Measurements from ENCODE around the gene OR52E5. TPM values are rescaled to one million over a fixed set of nuclear protein-coding genes. Genes with fewer than 3 reads are reported as not detected.

OR52E5 gene
- total and polyA plus RNA-seq, 10 of the 15 experiments (the other 5 are each of a cell fraction or from before 2014, with no cell fraction given), result not detected

GRCh38 chr11:5881756-5882155 is 11.3 kb upstream of the OR52E5 start:
- CTCF ChIA-PET, result interaction anchor here (1.1 to 1.3 kb wide), 2 partner anchors 9 to 14 kb away, joined by 3 to 5 read pairs; no protein-coding TSS in a partner anchor
- H3K9me3 ChIP-seq (replicated peaks; ENCODE audit: control insufficient read depth, insufficient read depth, low read length), result no peaks in the 10 kb centered on the region
- H3K36me3 ChIP-seq (ENCODE audit: control insufficient read depth in 2 of 2, insufficient read depth in 2 of 2, low read length in 1 of 2), result no peaks in the 10 kb centered on the region
- DNase-seq (ENCODE audit: low read depth, low spot score) (no peak), ATAC-seq (no peak), FAIRE-seq (no peak)
- in situ Hi-C loops (cut with MboI) (no loop called here), intact Hi-C loops (cut with micrococcal nuclease; ENCODE audit: unreplicated experiment) (loop anchor here (10.0 kb wide), 1 partner anchor 433 kb away; no protein-coding TSS in a partner anchor)
- POLR2A ChIA-PET, result no interaction called here
- no peak for TF ChIP-seq RELA (IDR thresholded peaks at IDR 0.05; ENCODE audit: borderline replicate concordance, partially characterized antibody)
- TF ChIP-seq HDAC6 (IDR thresholded peaks at IDR 0.05; ENCODE audit: unreplicated experiment), result no peak
- H4K20me1 ChIP-seq (ENCODE audit: control insufficient read depth, insufficient read depth), result no peaks in the 10 kb centered on the region
- H3K4me2 ChIP-seq (ENCODE audit: control insufficient read depth, insufficient read depth), result no peak overlapping the region
- H3K9ac ChIP-seq (ENCODE audit: control insufficient read depth, insufficient read depth, low read length), result no peak overlapping the region
- BruUV-seq (replicated peaks), result no TSS peak
- no peaks in the 10 kb centered on the region; a peak in 1 of 4 replicates for H3K27me3 ChIP-seq (replicated peaks in 1 of 2; ENCODE audit: control insufficient read depth in 2 of 2, insufficient read depth in 2 of 2, low read length in 1 of 2)
- no peaks in the 10 kb centered on the region for H3K4me1 ChIP-seq (ENCODE audit: control insufficient read depth, insufficient read depth, low read length)
- RAD21 ChIA-PET (ENCODE audit: unreplicated experiment), result no interaction called here
- no peaks in the 10 kb centered on the region for H3K79me2 ChIP-seq (ENCODE audit: control insufficient read depth, insufficient read depth, low read length)
- SMC1A ChIA-PET (ENCODE audit: uncharacterized antibody, unreplicated experiment), result no interaction called here
- H3K4me3 ChIP-seq, result no peak overlapping the region
- no peak overlapping the region for H2AFZ ChIP-seq (ENCODE audit: control insufficient read depth, low read depth, low read length)
- H3K27ac ChIP-seq (ENCODE audit: control insufficient read depth, insufficient read depth), result no peak overlapping the region

GRCh38 chr11:5887172-5887571 is 5.8 kb upstream of the OR52E5 start:
- BruUV-seq (replicated peaks), result no TSS peak
- ATAC-seq, result no peak
- H3K9me3 ChIP-seq (replicated peaks; ENCODE audit: control insufficient read depth, insufficient read depth, low read length), result no peaks in the 10 kb centered on the region
- no peak overlapping the region for H2AFZ ChIP-seq (ENCODE audit: control insufficient read depth, low read depth, low read length)
- 0% methylated on average over 3 of the region's 3 CpGs for WGBS (ENCODE audit: insufficient coverage, insufficient replicate concordance, low lambda C conversion rate, missing lambda C conversion rate)
- no peak overlapping the region for H3K4me3 ChIP-seq
- ChIA-PET RAD21 (ENCODE audit: unreplicated experiment) (interaction anchor here (1.0 kb wide), 1 partner anchor 55 kb away, joined by 3 read pairs; no protein-coding TSS in a partner anchor), SMC1A (ENCODE audit: uncharacterized antibody, unreplicated experiment) (interaction anchor here (0.6 to 2.0 kb wide), 4 partner anchors 78 to 655 kb away, joined by 4 to 6 read pairs (median 4); partner anchors contain the start of gene OR52N2), CTCF (interaction anchor here (1.1 kb wide), 1 partner anchor 203 kb away, joined by 4 read pairs; the partner anchor contains the start of gene TRIM5), POLR2A (no interaction called here)
- TF ChIP-seq ASH2L (IDR thresholded peaks at IDR 0.05; ENCODE audit: borderline replicate concordance, low read depth), result no peak
- TF ChIP-seq CBX5 (IDR thresholded peaks at IDR 0.05; ENCODE audit: low read depth), result no peak
- no peak for TF ChIP-seq CHD1 (IDR thresholded peaks at IDR 0.05; ENCODE audit: low read depth, low read length)
- no peak overlapping the region for H3K9ac ChIP-seq (ENCODE audit: control insufficient read depth, insufficient read depth, low read length)
- DNase-seq (ENCODE audit: low read depth, low spot score), result no peak
- in situ Hi-C loops (cut with MboI), result no loop called here
- H3K36me3 ChIP-seq (ENCODE audit: control insufficient read depth in 2 of 2, insufficient read depth in 2 of 2, low read length in 1 of 2), result no peaks in the 10 kb centered on the region
- H4K20me1 ChIP-seq (ENCODE audit: control insufficient read depth, insufficient read depth), result no peaks in the 10 kb centered on the region
- intact Hi-C loops (cut with micrococcal nuclease; ENCODE audit: unreplicated experiment), result loop anchor here (10.0 kb wide), 1 partner anchor 428 kb away; no protein-coding TSS in a partner anchor
- no peaks in the 10 kb centered on the region for H3K79me2 ChIP-seq (ENCODE audit: control insufficient read depth, insufficient read depth, low read length)
- no peaks in the 10 kb centered on the region for H3K27me3 ChIP-seq (replicated peaks in 1 of 2; ENCODE audit: control insufficient read depth in 2 of 2, insufficient read depth in 2 of 2, low read length in 1 of 2)
- no peak for FAIRE-seq
- no peak overlapping the region for H3K4me2 ChIP-seq (ENCODE audit: control insufficient read depth, insufficient read depth)
- H3K4me1 ChIP-seq (ENCODE audit: control insufficient read depth, insufficient read depth, low read length), result no peaks in the 10 kb centered on the region
- H3K27ac ChIP-seq (ENCODE audit: control insufficient read depth, insufficient read depth), result no peak overlapping the region
